SK-N-SH (cell line): ENCODE results near the gene SLC4A2. TPM values are rescaled to one million over a fixed set of nuclear protein-coding genes. Genes with fewer than 3 reads are reported as not detected.

ENCODE experiments used
- CTCF ChIA-PET: fragments of 300-600, 350-600 bp; formaldehyde crosslinking; extraction: SDS; loops from one replicate; lab custom pipeline; 2021; lab: Yijun Ruan, JAX
- POLR2A ChIA-PET: fragments of 350-600 bp; sonication (Branson Sonifier 250); formaldehyde crosslinking; extraction: SDS; loops from one replicate; lab custom pipeline; 2020; ENCODE audit warnings: antibody characterized with exemption, inconsistent platforms; lab: Yijun Ruan, JAX
- DNase-seq: peaks from one replicate; pipeline ENCODE4 v3.0.0; 2012
- H2AFZ ChIP-seq: fragments of 200-600 bp; sonication (generic); 2 replicates; pipeline ENCODE4 v1.8.1; 2016; ENCODE audit warnings: antibody characterized with exemption, mild to moderate bottlenecking, low read depth
- H3F3A ChIP-seq: fragments of 200-600 bp; sonication (generic); replicated peaks from 2 replicates; pipeline ENCODE3; 2016; ENCODE audit warnings: antibody characterized with exemption, mild to moderate bottlenecking; ENCODE audit not compliant: insufficient read depth
- H3K27ac ChIP-seq, 2 experiments: fragments of 200-500 bp in 1 of 2; fragments of 200-600 bp in 1 of 2; sonication (Bioruptor generic) in 1 of 2; sonication (generic), shearing (Covaris generic) in 1 of 2; 2 replicates each; pipeline versions ENCODE4 v1.5.1 to v1.6.1; 2014 to 2016; ENCODE audit warnings: low read depth in 2 of 2, inconsistent platforms in 1 of 2, low read length in 1 of 2, mild to moderate bottlenecking in 1 of 2, mixed read lengths in 1 of 2
- H3K27me3 ChIP-seq: fragments of 200-600 bp; sonication (generic), shearing (Covaris generic); 2 replicates; pipeline ENCODE4 v1.6.1; 2016; ENCODE audit warnings: mixed run types; ENCODE audit not compliant: insufficient read depth
- H3K36me3 ChIP-seq, 2 experiments: fragments of 200-500 bp in 1 of 2; fragments of 200-600 bp in 1 of 2; sonication (Bioruptor generic) in 1 of 2; sonication (generic) in 1 of 2; replicated peaks in 1 of 2; 2 replicates each; pipeline versions ENCODE3 to v1.5.1; 2014 to 2016; ENCODE audit warnings: low read length in 1 of 2, mild to moderate bottlenecking in 1 of 2; ENCODE audit not compliant: insufficient read depth in 2 of 2, control insufficient read depth in 1 of 2
- H3K4me1 ChIP-seq, 2 experiments: fragments of 200-500 bp in 1 of 2; fragments of 200-600 bp in 1 of 2; sonication (Bioruptor generic) in 1 of 2; sonication (generic), shearing (Covaris generic) in 1 of 2; 2 replicates each; pipeline versions ENCODE4 v1.5.1 to v1.6.1; 2014 to 2016; ENCODE audit warnings: low read depth in 1 of 2, low read length in 1 of 2, mixed run types in 1 of 2; ENCODE audit not compliant: insufficient read depth in 2 of 2, control insufficient read depth in 1 of 2
- H3K4me2 ChIP-seq: fragments of 200-600 bp; sonication (generic), shearing (Covaris generic); 2 replicates; pipeline ENCODE4 v1.6.1; 2017; ENCODE audit warnings: mixed run types
- H3K4me3 ChIP-seq, 2 experiments: fragments of 200-500 bp in 1 of 2; fragments of 200-600 bp in 1 of 2; sonication (Bioruptor generic) in 1 of 2; sonication (generic), shearing (Covaris generic) in 1 of 2; 2 replicates each; pipeline versions ENCODE4 v1.5.1 to v1.8.1; 2014 to 2016; ENCODE audit warnings: low read depth in 2 of 2, inconsistent platforms in 1 of 2, low read length in 1 of 2, mild to moderate bottlenecking in 1 of 2, mixed read lengths in 1 of 2, moderate library complexity in 1 of 2
- H3K79me2 ChIP-seq: fragments of 200-600 bp; sonication (generic); 2 replicates; pipeline ENCODE4 v1.8.1; 2017; ENCODE audit warnings: mild to moderate bottlenecking; ENCODE audit not compliant: insufficient read depth
- H3K9ac ChIP-seq: fragments of 200-600 bp; sonication (generic); 2 replicates; pipeline ENCODE4 v1.6.1; 2017; ENCODE audit warnings: mixed run types
- H3K9me2 ChIP-seq: fragments of 200-600 bp; sonication (generic); 2 replicates; pipeline ENCODE4 v1.6.1; 2017; ENCODE audit warnings: mixed run types
- H3K9me3 ChIP-seq: fragments of 200-600 bp; sonication (generic); 2 replicates; pipeline ENCODE4 v1.6.1; 2017; ENCODE audit warnings: mixed run types, mild to moderate bottlenecking, moderate library complexity
- H4K20me1 ChIP-seq: fragments of 200-600 bp; sonication (generic); 2 replicates; pipeline ENCODE4 v1.6.1; 2017; ENCODE audit warnings: mild to moderate bottlenecking, mixed run types; ENCODE audit not compliant: insufficient read depth
- EP300 ChIP-seq, 2 experiments: IDR thresholded peaks; 2 replicates each; pipeline versions ENCODE4 v1.4.0 to v1.6.1; 2012; ENCODE audit warnings: borderline replicate concordance in 1 of 2, low read depth in 1 of 2, low read length in 1 of 2
- EZH2phosphoT487 ChIP-seq: fragments of 200-600 bp; sonication (generic); IDR thresholded peaks from 2 replicates; pipeline ENCODE4 v1.6.1; 2017; ENCODE audit warnings: low read depth, mixed run types, mild to moderate bottlenecking, antibody characterized with exemption, moderate library complexity, borderline replicate concordance
- FOSL2 ChIP-seq: IDR thresholded peaks from 2 replicates; pipeline ENCODE4 v1.4.0; 2012; ENCODE audit warnings: low read depth, mild to moderate bottlenecking, moderate library complexity, borderline replicate concordance
- POLR2AphosphoS5 ChIP-seq: IDR thresholded peaks from 2 replicates; pipeline ENCODE4 v1.6.1; 2012; ENCODE audit warnings: low read depth, low read length
- RXRA ChIP-seq: IDR thresholded peaks from 2 replicates; pipeline ENCODE4 v1.4.0; 2012; ENCODE audit warnings: low read depth, mild to moderate bottlenecking, borderline replicate concordance
- SMC3 ChIP-seq: IDR thresholded peaks from 2 replicates; pipeline ENCODE4 v1.6.1; 2012; ENCODE audit warnings: low read depth, low read length, improper control_type of control experiment
- WGBS: methylation state at CpG from one replicate; pipeline ENCODE4 v1.1.6; 2017; ENCODE audit warnings: low lambda C conversion rate; 5-methylcytosine and 5-hydroxymethylcytosine counted together
- polyA plus RNA-seq, 3 experiments: library from polyadenylated mRNA; depleted of rRNA; stranded (reverse); fragments of >200 nt; gene quantifications; 2 replicates each; pipeline ENCODE4 v1.2.3, GENCODE V29; 2012
- TF ChIP-seq, protein P1 (sequence below): IDR thresholded peaks from 2 replicates; pipeline ENCODE4 v1.4.0; 2012; ENCODE audit warnings: low read depth, borderline replicate concordance
- TF ChIP-seq, protein P2 (sequence below): fragments of 200-600 bp; sonication (generic); IDR thresholded peaks from 2 replicates; pipeline ENCODE4 v1.6.1; 2017; ENCODE audit warnings: antibody characterized with exemption, mild to moderate bottlenecking, moderate library complexity
- TF ChIP-seq, protein P3 (sequence below): IDR thresholded peaks from 2 replicates; pipeline ENCODE4 v1.4.0; 2012; ENCODE audit warnings: low read depth, borderline replicate concordance

Gene SLC4A2
- polyA plus RNA-seq, 1 of the 3 experiments (the other 2 are of a cell fraction), result 167 TPM

DNA sequence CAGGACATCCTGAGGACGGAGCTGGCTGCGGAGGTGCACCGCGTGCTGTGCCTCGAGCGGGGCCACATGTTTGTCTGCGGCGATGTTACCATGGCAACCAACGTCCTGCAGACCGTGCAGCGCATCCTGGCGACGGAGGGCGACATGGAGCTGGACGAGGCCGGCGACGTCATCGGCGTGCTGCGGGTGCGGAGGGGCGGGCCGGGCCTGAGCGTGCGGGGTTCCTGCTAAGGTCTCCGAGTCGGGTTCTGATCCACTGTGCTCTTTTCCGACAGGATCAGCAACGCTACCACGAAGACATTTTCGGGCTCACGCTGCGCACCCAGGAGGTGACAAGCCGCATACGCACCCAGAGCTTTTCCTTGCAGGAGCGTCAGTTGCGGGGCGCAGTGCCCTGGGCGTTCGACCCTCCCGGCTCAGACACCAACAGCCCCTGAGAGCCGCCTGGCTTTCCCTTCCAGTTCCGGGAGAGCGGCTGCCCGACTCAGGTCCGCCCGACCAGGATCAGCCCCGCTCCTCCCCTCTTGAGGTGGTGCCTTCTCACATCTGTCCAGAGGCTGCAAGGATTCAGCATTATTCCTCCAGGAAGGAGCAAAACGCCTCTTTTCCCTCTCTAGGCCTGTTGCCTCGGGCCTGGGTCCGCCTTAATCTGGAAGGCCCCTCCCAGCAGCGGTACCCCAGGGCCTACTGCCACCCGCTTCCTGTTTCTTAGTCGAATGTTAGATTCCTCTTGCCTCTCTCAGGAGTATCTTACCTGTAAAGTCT lies 45.5 kb upstream of the SLC4A2 start (continued):
- TF ChIP-seq, protein P1, sequence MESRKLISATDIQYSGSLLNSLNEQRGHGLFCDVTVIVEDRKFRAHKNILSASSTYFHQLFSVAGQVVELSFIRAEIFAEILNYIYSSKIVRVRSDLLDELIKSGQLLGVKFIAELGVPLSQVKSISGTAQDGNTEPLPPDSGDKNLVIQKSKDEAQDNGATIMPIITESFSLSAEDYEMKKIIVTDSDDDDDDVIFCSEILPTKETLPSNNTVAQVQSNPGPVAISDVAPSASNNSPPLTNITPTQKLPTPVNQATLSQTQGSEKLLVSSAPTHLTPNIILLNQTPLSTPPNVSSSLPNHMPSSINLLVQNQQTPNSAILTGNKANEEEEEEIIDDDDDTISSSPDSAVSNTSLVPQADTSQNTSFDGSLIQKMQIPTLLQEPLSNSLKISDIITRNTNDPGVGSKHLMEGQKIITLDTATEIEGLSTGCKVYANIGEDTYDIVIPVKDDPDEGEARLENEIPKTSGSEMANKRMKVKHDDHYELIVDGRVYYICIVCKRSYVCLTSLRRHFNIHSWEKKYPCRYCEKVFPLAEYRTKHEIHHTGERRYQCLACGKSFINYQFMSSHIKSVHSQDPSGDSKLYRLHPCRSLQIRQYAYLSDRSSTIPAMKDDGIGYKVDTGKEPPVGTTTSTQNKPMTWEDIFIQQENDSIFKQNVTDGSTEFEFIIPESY, result no peak
- TF ChIP-seq, protein P2, sequence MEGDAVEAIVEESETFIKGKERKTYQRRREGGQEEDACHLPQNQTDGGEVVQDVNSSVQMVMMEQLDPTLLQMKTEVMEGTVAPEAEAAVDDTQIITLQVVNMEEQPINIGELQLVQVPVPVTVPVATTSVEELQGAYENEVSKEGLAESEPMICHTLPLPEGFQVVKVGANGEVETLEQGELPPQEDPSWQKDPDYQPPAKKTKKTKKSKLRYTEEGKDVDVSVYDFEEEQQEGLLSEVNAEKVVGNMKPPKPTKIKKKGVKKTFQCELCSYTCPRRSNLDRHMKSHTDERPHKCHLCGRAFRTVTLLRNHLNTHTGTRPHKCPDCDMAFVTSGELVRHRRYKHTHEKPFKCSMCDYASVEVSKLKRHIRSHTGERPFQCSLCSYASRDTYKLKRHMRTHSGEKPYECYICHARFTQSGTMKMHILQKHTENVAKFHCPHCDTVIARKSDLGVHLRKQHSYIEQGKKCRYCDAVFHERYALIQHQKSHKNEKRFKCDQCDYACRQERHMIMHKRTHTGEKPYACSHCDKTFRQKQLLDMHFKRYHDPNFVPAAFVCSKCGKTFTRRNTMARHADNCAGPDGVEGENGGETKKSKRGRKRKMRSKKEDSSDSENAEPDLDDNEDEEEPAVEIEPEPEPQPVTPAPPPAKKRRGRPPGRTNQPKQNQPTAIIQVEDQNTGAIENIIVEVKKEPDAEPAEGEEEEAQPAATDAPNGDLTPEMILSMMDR, result no peak
- TF ChIP-seq POLR2AphosphoS5, result no peak
- TF ChIP-seq, protein P3, sequence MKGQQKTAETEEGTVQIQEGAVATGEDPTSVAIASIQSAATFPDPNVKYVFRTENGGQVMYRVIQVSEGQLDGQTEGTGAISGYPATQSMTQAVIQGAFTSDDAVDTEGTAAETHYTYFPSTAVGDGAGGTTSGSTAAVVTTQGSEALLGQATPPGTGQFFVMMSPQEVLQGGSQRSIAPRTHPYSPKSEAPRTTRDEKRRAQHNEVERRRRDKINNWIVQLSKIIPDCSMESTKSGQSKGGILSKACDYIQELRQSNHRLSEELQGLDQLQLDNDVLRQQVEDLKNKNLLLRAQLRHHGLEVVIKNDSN, result no peak
- 0 out of 4 replicates have a peak, but pooled peaks of 1 of the 2 experiments have one; percentile 56 for TF ChIP-seq EP300 (IDR thresholded peaks at IDR 0.05; ENCODE audit: borderline replicate concordance in 1 of 2, low read depth in 1 of 2, low read length in 1 of 2)
- TF ChIP-seq EZH2phosphoT487, result no peak
- TF ChIP-seq FOSL2, result no peak
- TF ChIP-seq SMC3, result peak; percentile 22; the same call in 1 of the 2 replicates

DNA sequence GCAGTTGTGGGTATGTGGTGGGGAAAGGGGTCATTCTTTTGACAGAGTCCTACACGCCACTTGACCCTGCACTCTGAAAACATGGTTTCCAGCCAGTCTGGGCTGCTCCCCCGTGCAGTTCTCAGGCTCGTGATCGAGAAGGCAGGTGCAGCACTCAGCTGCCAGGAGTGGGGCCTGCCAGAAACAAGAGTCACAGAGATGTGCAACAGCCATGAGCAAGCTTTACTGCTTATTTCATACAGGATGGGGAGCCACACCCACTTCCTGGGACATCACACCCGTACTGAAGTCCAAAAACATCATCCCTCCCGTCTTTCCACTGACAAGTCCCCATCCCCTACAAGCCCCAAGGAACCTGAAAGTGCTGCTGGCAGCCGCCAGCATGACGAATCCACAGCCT lies 44.4 kb upstream of the SLC4A2 start:
- no peak overlapping the region for H3K4me2 ChIP-seq
- H2AFZ ChIP-seq, result no peak overlapping the region
- H3K9me3 ChIP-seq, result no peaks in the 10 kb centered on the region
- DNase-seq, result no peak
- POLR2A ChIA-PET, result interaction anchor here (0.6 kb wide), 1 partner anchor 40 kb away, joined by 3 read pairs; no protein-coding TSS in a partner anchor
- 94% methylated on average over 6 of the region's 8 CpGs for WGBS
- no peak overlapping the region for H3K4me3 ChIP-seq
- H3K79me2 ChIP-seq, result no peaks in the 10 kb centered on the region
- no peak overlapping the region for H3K27ac ChIP-seq
- no peaks in the 10 kb centered on the region for H3F3A ChIP-seq
- no peaks in the 10 kb centered on the region for H4K20me1 ChIP-seq
- peaks cover 0 to 31% of the 10 kb centered on the region in 2 experiments; a peak in 1 of 4 replicates for H3K4me1 ChIP-seq
- H3K9ac ChIP-seq, result no peak overlapping the region
- TF ChIP-seq RXRA, result no peak
- TF ChIP-seq, all 33 proteins: peak for 0
- Histone ChIP-seq H3K9me2 (no peaks in the 10 kb centered on the region), H3K36me3 (no peaks in the 10 kb centered on the region), H3K27me3 (no peaks in the 10 kb centered on the region)
- CTCF ChIA-PET, result interaction anchor here (0.8 to 11.3 kb wide), 10 partner anchors 13 to 116 kb away, joined by 3 to 151 read pairs (median 12); partner anchors contain the start of genes ABCB8, FASTK and NOS3
